KBM-7 (cell line): ENCODE data around the gene SAMD10.
"Not testable (repeated sequence)": the region's sequence is repeated elsewhere in the genome, so short reads cannot be mapped to it uniquely, and the experiment has no call there.

Experiments used
- DNase-seq: peaks from one replicate; pipeline ENCODE4 v3.0.0-alpha.2; 2015
- in situ Hi-C: fragments of 300-500 bp; cut with MboI; formaldehyde crosslinking; loops from 2 replicates; pipeline ENCODE4 v1.14.3; 2020; ENCODE audit warnings: low sequenced_read_pairs, low pct_unique_long_range_greater_than_20kb, mixed read lengths

The SAMD10 gene

DNA sequence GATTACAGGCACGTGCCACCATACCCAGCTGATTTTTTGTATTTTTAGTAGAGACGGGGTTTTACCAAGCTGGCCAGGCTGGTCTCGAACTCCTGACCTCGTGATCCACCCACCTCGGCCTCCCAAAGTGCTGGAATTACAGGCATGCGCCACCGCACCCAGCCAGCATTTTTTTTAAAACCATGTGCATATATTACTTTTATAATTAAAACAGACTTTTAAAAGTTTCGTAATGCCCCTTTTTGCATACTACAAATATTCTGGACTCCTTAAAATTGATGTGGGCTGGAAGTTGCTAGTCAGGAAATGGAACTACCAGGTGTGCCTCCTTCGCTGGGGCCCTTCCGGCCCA, 7.5 kb downstream of the SAMD10 start:
- DNase-seq, in situ Hi-C loops: not testable (repeated sequence)

DNA sequence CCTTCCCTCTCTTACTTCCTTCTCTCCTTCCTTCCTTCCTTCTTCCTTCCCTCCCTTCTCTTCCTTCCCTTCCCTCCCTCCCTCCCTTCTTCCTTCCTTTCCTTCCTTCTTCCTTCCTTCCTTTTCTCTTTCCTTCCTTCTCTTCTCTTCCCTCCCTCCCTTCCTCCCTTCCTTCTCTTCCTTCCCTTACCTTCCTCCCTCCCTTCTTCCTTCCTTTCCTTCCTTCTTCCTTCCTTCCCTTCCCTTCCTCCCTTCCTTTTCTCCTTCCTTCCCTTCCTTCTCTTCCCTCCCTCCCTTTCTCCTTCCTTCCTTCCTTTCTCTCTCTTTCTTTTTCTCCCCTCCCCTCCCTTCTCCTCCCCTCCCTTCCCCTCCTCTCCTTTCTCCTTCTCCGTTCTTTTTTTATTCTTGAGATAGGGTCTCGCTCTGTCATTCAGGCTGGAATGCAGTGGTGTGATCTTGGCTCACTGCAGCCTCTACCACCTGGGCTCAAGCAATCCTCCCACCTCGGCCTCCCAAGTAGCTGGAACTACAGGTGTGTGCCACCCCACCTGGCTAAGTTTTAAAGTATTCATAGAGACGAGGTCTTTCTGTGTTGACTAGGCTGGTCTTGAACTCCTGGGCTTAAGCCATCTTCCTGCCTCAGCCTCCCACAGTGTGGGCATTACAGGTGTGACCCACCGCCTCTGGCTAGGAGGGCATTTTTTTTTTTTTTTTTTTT, 8.6 kb downstream of the SAMD10 start:
- no peak for DNase-seq
- in situ Hi-C loops = no loop called here

DNA sequence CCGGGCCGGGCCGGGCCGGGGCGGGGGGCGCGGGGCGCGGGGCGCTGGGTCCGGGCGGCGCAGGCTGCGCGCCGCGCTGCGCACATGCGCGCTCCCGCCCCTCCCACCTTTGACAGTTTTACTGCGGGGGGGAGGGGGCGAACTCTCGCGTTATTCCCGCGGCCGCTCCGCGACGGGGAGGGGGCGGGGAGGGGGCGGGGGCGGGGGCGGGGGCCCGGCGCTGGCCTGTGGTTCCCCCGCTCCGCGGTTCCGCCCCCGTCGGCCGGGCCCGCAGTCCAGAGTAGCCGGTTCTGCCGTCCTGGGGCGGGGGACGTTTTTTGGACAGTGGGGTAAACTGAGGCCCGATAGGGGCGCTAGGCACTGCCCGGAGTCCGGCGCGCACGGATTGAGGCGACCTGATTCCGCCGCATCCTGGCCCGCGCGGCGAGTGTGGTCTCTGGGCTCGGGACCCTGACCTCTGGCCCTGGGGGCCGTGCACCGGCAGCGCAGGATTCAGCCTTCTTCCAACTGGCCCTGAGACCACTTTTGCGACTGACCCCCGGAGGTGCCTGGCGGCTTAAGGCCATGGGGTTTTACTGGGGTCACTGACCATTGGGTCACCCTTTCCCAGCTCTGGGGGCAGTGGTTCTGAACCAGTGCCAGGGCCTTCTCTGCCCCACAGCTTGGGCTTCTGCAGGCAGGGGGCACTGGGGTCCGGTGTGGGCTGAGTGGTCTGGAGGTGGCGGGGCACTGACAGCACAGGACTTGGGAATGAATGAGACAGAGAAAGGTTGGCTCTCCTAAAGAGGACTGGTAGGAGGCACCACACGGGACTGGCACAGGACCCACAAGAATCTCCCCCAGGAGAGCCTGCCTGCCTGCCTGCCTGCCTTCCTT, 9.4 kb downstream of the SAMD10 start, which contains the start of gene ZNF512B:
TSS of gene ZNF512B (minus strand) at position 93 of the 876 bp plus-strand sequence. CDS start 1,980 bp downstream, outside the sequence.
- in situ Hi-C loops = no loop called here

DNA sequence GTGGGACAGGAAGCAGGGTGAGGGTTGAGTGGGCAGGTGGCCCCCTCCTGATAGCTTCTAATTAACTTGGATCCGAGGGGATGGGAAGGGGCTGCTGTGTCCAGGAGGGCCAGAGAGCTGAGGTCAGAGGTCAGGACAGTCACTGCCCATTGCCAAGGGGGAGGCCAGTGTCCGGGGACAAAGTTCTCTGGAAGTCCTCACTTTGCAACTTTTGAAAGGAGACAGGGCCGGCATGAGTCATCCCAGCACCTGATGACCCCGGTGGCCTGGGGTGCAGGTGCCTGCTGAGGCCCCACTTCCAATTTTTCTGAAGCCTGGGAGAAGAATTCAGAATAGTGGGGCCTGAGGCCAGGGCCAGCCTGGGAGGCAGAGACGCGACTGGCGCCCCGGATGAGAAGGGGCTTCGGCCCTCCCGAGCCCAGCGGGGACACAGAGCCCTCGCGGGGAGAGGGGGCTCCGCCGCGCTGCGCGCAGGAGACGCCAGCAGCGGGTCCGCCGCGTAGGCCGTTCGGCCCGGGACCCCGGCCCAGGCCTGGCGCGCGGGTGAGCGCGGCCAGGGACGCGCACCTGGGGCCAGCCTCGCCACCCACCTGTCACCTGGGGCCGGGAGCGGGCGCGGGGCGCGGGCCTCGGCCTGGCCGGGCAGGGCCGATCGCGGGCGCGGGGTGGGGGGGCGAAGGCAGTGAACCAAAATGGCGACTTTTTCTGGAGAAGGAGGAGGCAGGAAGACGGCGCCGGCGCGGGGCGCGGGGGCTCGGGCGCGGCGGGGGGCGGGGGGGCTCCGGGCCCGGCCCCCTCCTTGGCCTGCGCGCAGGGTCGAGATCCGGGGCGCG, 10.3 kb downstream of the SAMD10 start:
- in situ Hi-C loops = no loop called here
- no peak for DNase-seq

More for the DNA sequence above, 9.4 kb downstream of the SAMD10 start, which contains the start of gene ZNF512B:
- no peak for DNase-seq

DNA sequence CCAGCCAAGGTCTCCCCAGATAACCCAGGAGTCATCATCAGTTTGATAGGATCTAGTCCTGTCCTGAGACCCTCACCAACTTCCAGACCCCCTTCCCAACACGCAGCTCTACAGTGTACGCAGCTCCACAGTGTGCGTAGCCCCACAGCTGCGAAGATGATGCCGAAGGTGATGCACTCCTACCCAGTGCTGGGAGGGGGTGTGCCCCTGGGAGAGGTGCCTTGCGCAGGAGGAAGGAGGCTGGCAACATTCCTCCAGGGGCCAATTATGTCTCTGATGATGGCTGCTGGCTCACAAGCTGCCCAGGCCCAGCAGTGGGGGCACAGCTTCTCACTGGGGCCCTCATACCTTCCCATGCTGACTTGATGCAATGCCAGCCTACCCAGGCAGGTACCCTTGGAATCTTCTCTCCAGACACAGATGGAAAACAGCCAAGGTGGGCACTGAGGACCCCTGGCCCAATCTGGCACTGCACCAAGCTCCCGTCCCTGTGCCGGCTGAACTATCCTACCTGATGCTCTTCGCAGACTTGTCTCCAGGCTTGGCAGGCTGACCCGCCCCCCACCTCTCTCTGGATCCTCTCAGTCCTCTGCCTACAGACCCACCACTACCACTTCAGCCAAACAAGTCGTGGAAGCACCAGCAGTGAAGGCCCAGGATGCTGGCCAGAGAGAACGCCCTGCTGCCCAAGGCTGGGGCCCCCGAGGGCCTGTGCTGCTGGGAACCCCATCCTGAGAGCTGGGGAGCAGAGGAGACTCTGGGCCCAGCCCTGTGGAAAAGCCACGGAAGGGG, 11.1 kb downstream of the SAMD10 start:
- DNase-seq = no peak
- in situ Hi-C loops = no loop called here

DNA sequence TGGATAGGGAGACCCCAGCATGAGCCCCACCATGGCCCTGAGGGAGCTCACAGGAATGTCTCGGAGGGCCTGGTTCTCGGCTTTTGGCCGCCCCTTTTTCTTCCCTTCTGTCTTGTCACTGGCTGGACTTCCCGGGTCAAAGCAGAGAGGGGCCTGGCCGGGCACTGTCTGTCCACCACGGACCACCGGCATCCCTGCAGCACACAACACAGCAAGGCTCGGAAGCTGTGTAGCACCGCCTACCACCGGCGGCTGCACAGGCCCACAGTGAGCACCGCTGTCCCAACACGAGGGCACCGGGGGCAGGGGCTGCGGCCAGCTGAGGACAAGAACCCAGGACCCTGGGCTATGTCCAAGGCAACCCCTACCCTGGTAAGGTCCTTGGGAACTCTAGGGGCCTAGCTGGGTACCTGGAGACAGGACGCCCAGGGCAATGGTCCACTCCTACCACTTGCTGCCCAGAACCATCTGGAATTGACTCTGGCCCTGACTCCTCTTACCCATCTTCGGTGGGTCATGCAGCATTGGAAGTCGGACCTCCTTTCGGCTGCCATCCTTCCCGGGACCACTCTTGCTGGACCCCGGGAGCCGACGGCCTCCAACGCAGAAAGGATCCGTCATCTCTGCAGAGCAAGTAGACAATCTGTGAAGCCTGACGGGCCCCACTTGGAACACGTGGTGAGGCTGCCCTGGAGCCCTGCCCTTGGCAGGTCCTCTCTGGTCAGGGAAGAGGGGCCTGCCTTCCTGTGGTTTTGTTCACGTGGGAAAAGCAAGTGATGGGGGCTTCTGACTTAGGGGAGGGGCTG, 11.9 kb downstream of the SAMD10 start:
- in situ Hi-C loops = no loop called here
- no peak for DNase-seq

DNA sequence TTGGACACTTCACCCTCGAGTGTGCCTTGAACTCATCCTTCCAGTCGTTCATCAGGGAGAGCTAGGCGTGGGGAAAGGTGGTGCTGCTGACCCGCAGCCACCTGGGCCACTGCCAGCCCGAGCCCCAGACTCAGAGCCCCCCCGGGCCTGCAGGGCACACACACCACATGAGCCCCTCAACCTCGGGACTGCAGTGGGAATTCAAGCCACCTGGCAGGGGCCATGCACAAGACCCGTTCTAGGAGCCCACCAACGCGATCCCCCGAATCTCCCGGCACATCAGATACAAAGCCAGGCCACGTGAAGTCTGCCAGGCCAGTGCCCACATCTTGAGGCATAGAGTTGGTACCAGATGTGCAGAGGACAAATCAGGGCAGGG, 12.5 kb downstream of the SAMD10 start:
- in situ Hi-C loops = no loop called here
- no peak for DNase-seq

DNA sequence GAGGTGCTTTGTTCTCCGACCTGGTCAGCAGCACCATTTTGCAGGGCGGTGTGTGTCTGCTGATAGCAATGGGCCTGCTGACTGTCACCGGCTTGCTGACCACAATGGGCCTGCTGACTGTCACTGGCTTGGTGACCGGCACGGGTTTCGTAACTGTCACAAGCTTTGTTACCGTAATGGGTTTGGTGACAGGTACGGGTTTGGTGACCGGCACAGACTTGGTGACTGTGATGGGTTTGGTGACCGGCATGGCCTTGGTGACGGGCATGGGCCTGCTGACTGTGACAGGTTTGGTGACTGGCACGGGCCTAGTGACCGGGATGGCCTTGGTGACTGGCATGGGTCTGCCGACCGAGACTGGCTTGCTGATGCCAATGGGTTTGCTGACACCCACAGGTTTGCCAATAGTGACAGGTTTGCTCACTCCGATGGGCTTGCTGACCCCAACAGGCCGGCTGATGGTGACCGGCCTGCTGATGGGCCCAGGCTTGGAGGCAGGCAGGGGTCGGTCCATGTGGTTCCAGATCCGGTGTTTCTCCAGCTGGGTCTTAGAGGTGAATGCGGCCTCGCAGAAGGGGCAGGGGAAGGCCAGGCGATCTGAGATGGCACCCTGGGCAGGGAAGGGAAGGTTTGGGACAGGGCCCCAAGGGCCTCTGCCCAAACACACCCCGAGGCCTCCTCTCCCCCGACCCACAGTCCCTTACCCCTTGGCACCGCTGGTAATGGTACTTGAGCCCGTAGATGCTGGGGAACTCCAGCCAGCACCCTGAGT, 13.1 kb downstream of the SAMD10 start:
- DNase-seq = no peak
- in situ Hi-C loops = no loop called here

DNA sequence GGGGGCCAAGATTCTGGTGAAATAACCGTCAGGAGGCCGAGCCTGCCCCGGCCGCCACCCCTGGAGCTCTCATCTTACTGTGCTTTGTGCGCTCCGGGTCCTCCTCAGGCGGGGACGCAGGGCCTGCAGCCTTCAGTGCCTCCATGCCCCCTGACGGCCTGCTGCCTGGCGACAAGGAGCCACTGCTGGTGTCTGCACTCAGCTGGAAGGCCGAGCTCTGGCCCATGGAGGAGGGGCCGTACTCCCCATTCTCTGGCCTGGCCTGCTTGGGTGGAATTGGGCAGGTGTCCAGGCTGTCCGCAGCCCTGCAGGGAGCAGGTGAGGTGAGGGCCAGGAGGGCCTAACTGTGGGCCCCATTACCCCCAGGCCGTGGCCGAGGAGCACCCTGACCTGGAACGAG, 15.0 kb downstream of the SAMD10 start:
- in situ Hi-C loops = no loop called here
- no peak for DNase-seq

DNA sequence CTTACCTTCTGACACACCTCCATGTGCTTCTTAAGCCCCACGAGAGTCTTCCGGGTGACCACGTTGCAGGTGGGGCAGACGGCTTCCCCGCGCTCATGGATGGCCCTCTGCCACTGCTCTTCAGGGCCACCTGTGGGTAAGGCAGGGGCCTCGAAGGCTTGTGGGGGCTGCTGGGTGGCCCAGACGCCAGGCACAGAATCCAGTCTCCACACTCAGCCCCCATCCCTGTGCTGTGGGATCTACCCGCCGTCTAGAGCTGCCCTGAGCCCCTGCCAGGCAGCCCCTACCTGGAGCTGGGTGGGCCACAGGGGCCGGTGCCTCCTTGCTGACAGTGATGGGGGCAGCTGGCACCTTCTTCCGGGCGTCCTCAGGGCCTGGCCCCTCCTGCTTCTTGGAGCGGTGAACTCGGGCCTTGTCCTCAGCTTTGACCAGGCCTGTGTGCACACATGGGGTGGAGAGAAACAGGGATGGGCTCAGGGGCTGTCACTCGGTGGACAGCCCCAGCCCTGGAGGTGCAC, 15.6 kb downstream of the SAMD10 start:
- no peak for DNase-seq
- in situ Hi-C loops = no loop called here

DNA sequence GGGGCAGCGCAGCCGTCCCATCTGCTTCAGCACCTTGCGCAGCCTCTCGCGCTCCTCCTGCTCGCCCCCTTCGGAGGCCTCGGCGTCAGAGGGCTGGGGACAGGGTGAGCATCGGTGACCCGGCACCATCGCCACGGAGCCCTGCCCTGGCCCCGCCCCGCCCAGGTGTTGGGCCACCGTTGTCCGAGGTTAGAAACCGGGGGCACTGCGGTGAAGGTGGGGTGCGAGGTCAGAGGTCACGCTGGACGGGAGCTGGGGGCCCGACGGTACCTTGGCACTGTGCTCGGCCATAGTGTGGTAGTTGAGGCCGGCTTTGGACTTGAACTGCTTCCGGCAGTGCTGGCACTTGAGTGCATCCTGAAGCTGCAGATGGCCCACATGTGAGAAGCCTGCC, 16.1 kb downstream of the SAMD10 start:
- in situ Hi-C loops = no loop called here
- DNase-seq = no peak

DNA sequence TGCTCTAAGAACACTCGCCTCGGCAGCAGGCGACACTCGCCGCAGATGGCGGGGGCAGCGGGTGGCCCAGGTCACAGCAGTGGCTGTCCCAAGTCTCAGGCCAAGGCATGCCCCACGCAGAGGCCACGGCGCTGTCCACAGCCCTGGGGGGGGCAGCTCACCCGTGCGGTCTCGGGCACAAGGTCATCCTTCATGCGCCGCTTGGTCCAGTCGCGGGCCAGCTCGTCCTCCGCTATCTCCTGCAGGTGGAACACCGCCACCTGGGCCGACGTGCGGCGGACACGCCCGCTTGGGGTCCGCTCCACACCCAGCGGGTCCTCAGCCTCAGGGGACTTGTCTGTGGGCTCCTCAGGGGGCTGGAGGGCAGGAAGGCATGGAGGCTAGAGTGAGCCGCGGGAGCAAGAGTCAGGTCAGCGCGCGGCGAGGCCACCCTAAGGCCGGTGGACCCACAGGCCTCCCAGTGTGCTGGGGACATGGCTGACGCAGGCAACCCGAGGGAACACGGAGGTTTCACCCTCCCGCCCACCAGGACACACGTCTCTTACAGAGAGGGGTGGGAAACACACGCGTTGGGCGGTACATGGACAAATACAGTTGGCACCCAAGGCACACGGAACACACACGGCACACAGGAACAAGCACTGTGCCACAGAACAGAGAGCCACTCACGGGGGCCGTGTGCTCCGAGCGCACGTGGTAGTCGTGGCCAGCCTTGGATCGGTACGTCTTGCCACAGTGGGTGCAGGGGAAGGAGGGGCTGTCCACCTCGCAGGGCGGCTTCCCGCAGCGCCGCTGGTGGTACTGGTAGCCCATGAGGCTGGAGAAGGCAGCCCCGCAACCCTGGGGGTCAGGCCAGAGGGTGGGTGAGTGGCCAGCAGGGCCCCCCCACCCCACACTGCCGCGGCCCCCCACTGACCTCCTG, 16.8 kb downstream of the SAMD10 start:
- in situ Hi-C loops = no loop called here
- no peak for DNase-seq

DNA sequence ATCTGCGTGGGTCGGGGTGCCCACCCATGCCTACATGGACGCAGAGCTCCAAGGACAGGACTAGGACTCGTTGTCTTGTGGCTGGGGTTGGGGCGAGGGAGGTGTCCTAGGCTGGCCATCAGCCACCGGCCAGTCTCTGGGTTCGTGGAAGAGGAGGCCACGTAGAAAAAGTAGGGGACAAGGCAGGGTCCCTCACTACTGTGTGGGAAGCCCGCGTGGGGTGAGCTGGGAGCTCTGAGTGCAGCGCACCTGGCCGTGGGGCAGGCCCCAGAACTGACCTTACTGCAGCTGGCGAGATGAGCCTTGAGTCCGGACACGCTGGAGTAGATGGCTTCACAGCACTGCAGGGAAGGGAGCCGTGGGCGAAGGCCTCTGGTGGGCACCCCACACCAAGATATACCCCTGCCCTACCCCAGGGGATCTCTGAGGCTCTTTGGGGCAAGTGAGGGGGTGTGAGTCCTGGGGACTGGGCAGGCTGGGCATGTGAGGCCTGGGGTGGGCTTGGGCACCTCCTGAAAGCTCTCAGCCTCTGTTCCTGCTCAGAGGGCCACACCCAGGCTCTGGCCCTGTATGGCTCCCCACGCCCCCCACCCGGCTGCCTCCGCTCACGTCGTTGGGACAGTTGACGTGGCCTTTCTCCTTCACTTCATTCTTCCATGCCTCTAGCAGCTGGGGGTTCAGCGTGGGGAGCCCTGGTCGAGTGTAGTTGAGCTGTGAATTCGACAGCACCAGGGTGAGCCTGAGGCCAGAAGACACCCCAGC, 17.6 kb downstream of the SAMD10 start:
- in situ Hi-C loops = no loop called here
- DNase-seq = no peak

DNA sequence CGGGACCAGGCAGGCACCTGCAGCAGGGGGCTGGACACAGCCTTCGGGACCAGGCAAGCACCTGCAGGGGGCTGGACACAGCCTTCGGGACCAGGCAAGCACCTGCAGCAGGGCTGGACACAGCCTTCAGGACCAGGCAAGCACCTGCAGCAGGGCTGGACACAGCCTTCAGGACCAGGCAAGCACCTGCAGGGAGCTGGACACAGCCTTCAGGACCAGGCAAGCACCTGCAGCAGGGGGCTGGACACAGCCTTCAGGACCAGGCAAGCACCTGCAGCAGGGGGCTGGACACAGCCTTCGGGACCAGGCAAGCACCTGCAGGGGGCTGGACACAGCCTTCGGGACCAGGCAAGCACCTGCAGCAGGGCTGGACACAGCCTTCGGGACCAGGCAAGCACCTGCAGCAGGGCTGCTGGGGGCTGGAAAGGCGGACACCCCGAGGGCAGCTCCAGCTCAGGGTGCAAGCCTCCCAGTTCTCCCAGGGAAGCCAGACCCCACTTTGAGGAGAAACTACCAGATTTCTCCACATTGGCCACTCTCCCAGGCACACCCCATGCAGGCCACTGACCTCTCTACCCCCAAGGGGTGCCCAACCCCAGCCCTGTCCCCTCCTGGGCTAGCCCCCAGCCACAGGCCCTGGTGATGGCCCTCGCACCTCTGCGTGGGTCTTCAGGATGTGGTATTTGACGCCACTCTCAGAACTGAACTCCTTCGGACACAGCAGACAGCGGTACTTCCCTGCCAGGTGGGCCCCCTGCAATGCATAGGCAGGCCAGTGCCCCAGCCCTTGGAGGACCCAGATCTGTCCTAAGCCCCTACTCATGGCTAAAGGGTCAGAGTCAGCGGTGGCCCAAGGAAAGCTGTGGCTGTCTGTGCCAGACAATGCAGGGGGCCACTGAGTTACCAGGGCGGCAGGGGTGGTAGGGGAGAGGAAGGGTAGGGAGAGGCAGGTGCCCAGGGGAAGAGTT, 18.5 kb downstream of the SAMD10 start:
- in situ Hi-C loops = not testable (repeated sequence)

DNA sequence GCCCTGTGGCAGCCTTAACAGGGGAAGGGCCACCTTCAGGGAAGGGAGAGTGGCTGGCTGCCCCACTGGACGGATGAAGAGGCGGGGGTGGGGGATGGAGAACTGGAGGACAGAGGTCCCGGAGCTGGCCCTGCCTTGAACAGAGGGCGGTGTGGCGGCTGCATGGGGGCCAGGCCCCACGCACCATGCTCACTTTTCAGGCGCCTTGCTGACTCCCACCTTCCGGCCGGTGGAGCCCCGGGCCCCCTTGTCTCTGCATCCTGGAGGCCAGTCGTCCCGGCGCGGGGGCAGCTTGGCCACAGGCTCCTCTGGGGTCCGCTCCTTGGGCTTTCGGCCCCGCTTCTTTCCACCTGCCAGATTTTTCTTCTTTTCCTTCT, 19.8 kb downstream of the SAMD10 start:
- no peak for DNase-seq
- in situ Hi-C loops = no loop called here

More for the DNA sequence above, 18.5 kb downstream of the SAMD10 start:
- DNase-seq = not testable (repeated sequence)
